Measurements from ENCODE around the gene MAPT.

GRCh38 chr17:46046957-46047356 lies 152.6 kb downstream of the MAPT start:
- TF ChIP-seq CTCF (IDR thresholded peaks at IDR 0.05; ENCODE audit: insufficient read depth, low read depth, low read length): no peak
- TF ChIP-seq EZH2 (IDR thresholded peaks at IDR 0.05; ENCODE audit: insufficient read depth, low read length): no peak

Data from astrocyte (in vitro differentiated cells and primary cell).